Heart right ventricle (tissue), 16 donors: ENCODE measurements around the gene CTSS. TPM values are rescaled to one million over a fixed set of nuclear protein-coding genes. Genes with fewer than 3 reads are reported as not detected.

Source experiments
- ATAC-seq, 8 donors: fragments of 200-7000 bp; cut with Tn5 transposase; one replicate each; pipeline ENCODE4 v1.9.1; 2020; ENCODE audit warnings: mild to moderate bottlenecking in 8 of 8, moderate library complexity in 8 of 8, moderate number of reproducible peaks in 1 of 8
- DNase-seq, 2 donors: peaks; one replicate each; pipeline ENCODE4 v3.0.0-alpha.2; 2020
- H3K27ac ChIP-seq, 10 donors: fragments of 200-600 bp; sonication (generic) in 2 of 10; one replicate each; pipeline versions ENCODE4 v1.5.0 to v1.8.0; 2020 to 2022; ENCODE audit warnings: mild to moderate bottlenecking in 3 of 10
- H3K27me3 ChIP-seq, 7 donors: fragments of 200-600 bp; one replicate each; pipeline ENCODE4 v1.8.0; 2021 to 2022; ENCODE audit warnings: mild to moderate bottlenecking in 2 of 7
- H3K36me3 ChIP-seq, 9 donors: fragments of 200-600 bp; sonication (generic) in 1 of 9; one replicate each; pipeline versions ENCODE4 v1.5.0 to v1.8.0; 2020 to 2022; ENCODE audit warnings: mild to moderate bottlenecking in 2 of 9
- H3K4me1 ChIP-seq, 9 donors: fragments of 200-600 bp; sonication (generic) in 1 of 9; one replicate each; pipeline versions ENCODE4 v1.5.0 to v1.8.0; 2020 to 2022; ENCODE audit warnings: mild to moderate bottlenecking in 4 of 9
- H3K4me3 ChIP-seq, 10 donors: fragments of 200-600 bp; sonication (generic) in 2 of 10; one replicate each; pipeline versions ENCODE4 v1.5.0 to v1.8.0; 2020 to 2022; ENCODE audit warnings: mild to moderate bottlenecking in 7 of 10, moderate library complexity in 2 of 10
- H3K9me3 ChIP-seq, 11 donors: fragments of 200-600 bp in 10 of 11; sonication (generic) in 2 of 11; one replicate each; pipeline versions ENCODE4 v1.5.0 to v1.8.0; 2013 to 2022; ENCODE audit warnings: mild to moderate bottlenecking in 2 of 11, control low read depth in 1 of 11, moderate library complexity in 1 of 11
- CTCF ChIP-seq, 9 donors: fragments of 200-600 bp; sonication (generic) in 2 of 9; IDR thresholded peaks; one replicate each; pipeline versions ENCODE4 v1.5.0 to v1.8.0; 2021 to 2022; ENCODE audit warnings: antibody characterized with exemption in 9 of 9, mild to moderate bottlenecking in 5 of 9, moderate library complexity in 1 of 9
- WGBS, 2 donors: extraction: QIAGEN DNeasy Blood & Tissue Kit; methylation state at CpG; one replicate each; pipeline ENCODE4 v1.1.7; 2013; ENCODE audit warnings: inconsistent platforms in 1 of 2; 5-methylcytosine and 5-hydroxymethylcytosine counted together
- intact Hi-C, 10 donors: fragments of 100-400 bp; cut with DNase I; formaldehyde crosslinking; loops; one replicate each; pipeline versions ENCODE4 v1.11.1 to v1.14.2; 2022
- polyA plus RNA-seq, 2 donors: library from polyadenylated mRNA; stranded (reverse); fragments of 200-250 nt; gene quantifications; one replicate each; pipeline ENCODE4 v1.2.3, GENCODE V29; 2013
- total RNA-seq, 10 donors: library from RNA; stranded (reverse); fragmentation: NEBNext Ultra II Directional in 3 of 10; extraction: Animal tissue kit (Norgen Biotek cat#: 25700) in 3 of 10; gene quantifications; one replicate each; pipeline versions ENCODE4 v1.2.1 to v1.2.4, GENCODE V29; 2021 to 2023
- donor health status: Arrhythmogenic right ventricular cardiomyopathy.
- donor health status: ischemic (EF 13 %, LVEDD 7.1; RV severe dilation, severe dysfunction).
- donor health status: healthy with polysubstance abuse.
- donor health status: DM: no; HTN: yes; CAD: no.
- donor health status: DM: no; HTN: no; CAD: no.
- donor health status: ischemic (EF 25% LVEDD 6.9; RV normal size, moderate dysfunction).
- donor health status: ischemic (EF 25% LVEDD 5.7; RV mildly dilated, moderate dysfunction).
- donor health status: healthy.
- donor health status: DM: yes; HTN: yes; CAD: no.
- donor health status: Ischemic cardiomyopathy.
- donor health status: ischemic (EF 35%, LVEDD 5.7; RV mildly dilated, moderate dysfunction).
- donor health status: nonischemic (EF 11% LVEDD 7.7; RV severe dilation, severe dysfunction).
- donor health status: DM: yes; HTN: yes; CAD: no.
- donor health status: PGD.
- donor health status: ischemic (EF 29% LVEDD 5.4; RV normal size, mild dysfunction).
- donor health status: nonischemic (EF 23%, LVEDD 6.1; RV moderate dilation, normal function).

Gene CTSS
- total and polyA plus RNA-seq, 12 donors: 6.5 to 201 (median 17.2) TPM

DNA sequence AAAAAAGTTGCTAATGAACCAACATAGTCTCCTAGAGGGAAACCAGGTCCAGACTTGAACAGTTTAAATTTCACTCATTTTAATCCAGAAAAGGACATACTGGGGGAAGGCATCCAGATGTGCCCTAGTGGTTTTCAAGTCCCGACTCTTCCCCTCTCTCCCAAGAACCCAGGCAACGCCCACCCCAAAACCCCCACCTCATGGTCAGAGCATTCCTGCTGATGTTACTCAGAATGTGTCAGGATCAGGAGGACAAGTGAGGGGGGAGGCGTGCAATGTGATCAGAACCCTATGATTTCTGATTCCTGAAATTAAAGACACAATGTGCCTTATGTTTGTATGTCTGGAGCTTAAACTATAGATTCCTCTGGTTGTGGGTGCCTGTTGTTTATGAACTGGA lies 44.1 kb upstream of the CTSS start:
- peaks cover 0 to 22% (median 0%) of the 10 kb centered on the region in 9 donors for H3K4me1 ChIP-seq
- H3K27ac ChIP-seq: no peak overlapping the region
- intact Hi-C loops: loop anchor here in 7 of 10 donors (5.0 to 10.0 kb wide), 5 partner anchors 65 to 345 kb away; partner anchors contain the start of gene ARNT (in 1 of the 7)
- ATAC-seq (no peak), DNase-seq (no peak)
- no peak for TF ChIP-seq CTCF (IDR thresholded peaks at IDR 0.05)
- H3K27me3 ChIP-seq: no peaks in the 10 kb centered on the region
- H3K36me3 ChIP-seq: peaks cover 0 to 56% (median 40%) of the 10 kb centered on the region in 9 donors
- H3K4me3 ChIP-seq: no peak overlapping the region
- WGBS, 2 donors: 81 to 82% methylated on average over 3 of the region's 3 CpGs
- H3K9me3 ChIP-seq: no peaks in the 10 kb centered on the region

DNA sequence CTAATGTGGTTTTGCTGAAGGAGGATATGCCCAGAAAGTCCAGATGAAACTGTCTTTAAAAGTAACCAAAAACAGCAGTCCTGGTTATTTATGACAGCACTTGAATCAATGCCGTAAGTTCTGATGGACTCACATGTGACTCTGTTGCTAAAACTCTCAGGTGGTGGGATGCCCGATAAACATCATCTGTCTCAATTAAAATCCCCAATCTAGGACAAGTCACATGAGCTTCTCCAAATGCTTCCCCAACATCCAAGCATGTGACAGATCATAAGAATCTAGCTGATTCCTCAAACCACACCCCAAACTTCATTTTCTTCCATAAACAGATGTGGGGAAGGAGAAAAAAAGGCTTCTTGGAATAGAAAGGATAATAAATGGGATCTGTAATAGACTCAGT lies 43.3 kb upstream of the CTSS start:
- DNase-seq (no peak), ATAC-seq (no peak)
- H3K27me3 ChIP-seq: no peaks in the 10 kb centered on the region
- H3K4me1 ChIP-seq: peaks cover 0 to 22% (median 0%) of the 10 kb centered on the region in 9 donors
- intact Hi-C loops: loop anchor here in 2 of 10 donors (10.0 kb wide), 2 partner anchors 244 to 254 kb away; no protein-coding TSS in a partner anchor
- peaks cover 0 to 56% (median 32%) of the 10 kb centered on the region in 9 donors for H3K36me3 ChIP-seq
- H3K4me3 ChIP-seq: no peak overlapping the region
- TF ChIP-seq CTCF (IDR thresholded peaks at IDR 0.05): no peak
- H3K27ac ChIP-seq: no peak overlapping the region
- no peaks in the 10 kb centered on the region for H3K9me3 ChIP-seq
- WGBS, 2 donors: 74 to 80% methylated on average over 2 of the region's 2 CpGs

GRCh38 chr1:150808121-150808520 lies 42.5 kb upstream of the CTSS start, which contains the start of gene CTSK:
TSS of gene CTSK (minus strand) at chr1:150808260. CDS start at chr1:150806805, 1,455 bp downstream.
- WGBS, 2 donors: 37 to 49% methylated on average over 7 of the region's 7 CpGs
- DNase-seq: peak in 1 of 2 donors; percentile 20
- intact Hi-C loops: loop anchor here in 2 of 10 donors (10.0 kb wide), 2 partner anchors 243 to 253 kb away; no protein-coding TSS in a partner anchor
- no peak for TF ChIP-seq CTCF (IDR thresholded peaks at IDR 0.05)
- Histone ChIP-seq H3K9me3 (no peaks in the 10 kb centered on the region), H3K4me1 (peaks cover 0 to 22% (median 0%) of the 10 kb centered on the region in 9 donors), H3K27ac (peak within 1 kb of the TSS in 4 of 10 donors; percentile 9 to 43 (median 32)), H3K27me3 (no peaks in the 10 kb centered on the region), H3K36me3 (peaks cover 0 to 56% (median 25%) of the 10 kb centered on the region in 9 donors), H3K4me3 (peak within 1 kb of the TSS in 9 of 10 donors; percentile 2 to 48 (median 31))
- peak in 6 of 8 donors; percentile 44 to 71 (median 54) for ATAC-seq

- Histone ChIP-seq H3K36me3 (peaks cover 0 to 55% (median 18%) of the 10 kb centered on the region in 9 donors), H3K4me1 (peaks cover 0 to 22% (median 0%) of the 10 kb centered on the region in 9 donors), H3K27me3 (no peaks in the 10 kb centered on the region), H3K27ac (peak overlapping the region in 4 of 10 donors; percentile 9 to 43 (median 32)), H3K4me3 (peak overlapping the region in 9 of 10 donors; percentile 2 to 48 (median 31)), H3K9me3 (no peaks in the 10 kb centered on the region)
- no peak for DNase-seq
- peak in 2 of 8 donors; percentile 14 to 26 for ATAC-seq
- intact Hi-C loops: loop anchor here in 2 of 10 donors (10.0 kb wide), 2 partner anchors 243 to 253 kb away; no protein-coding TSS in a partner anchor
- no peak for TF ChIP-seq CTCF (IDR thresholded peaks at IDR 0.05)
- WGBS, 2 donors: 27 to 48% methylated on average over 7 of the region's 7 CpGs
Measured at GRCh38 chr1:150807249-150808023, 41.9 kb upstream of the CTSS start.
